HUES6 (cell line): Measurements from ENCODE around the gene SCYL3.

ENCODE experiments used
- H3K27ac ChIP-seq: 2 replicates; pipeline ENCODE4 v1.7.0; 2013; ENCODE audit warnings: low read depth, mild to moderate bottlenecking, low read length, inconsistent platforms
- H3K27me3 ChIP-seq: 2 replicates; pipeline ENCODE4 v1.6.1; 2013; ENCODE audit warnings: low read length; ENCODE audit not compliant: control insufficient read depth, insufficient read depth
- H3K36me3 ChIP-seq: 2 replicates; pipeline ENCODE4 v1.6.1; 2013; ENCODE audit warnings: low read length; ENCODE audit not compliant: control insufficient read depth, insufficient read depth
- H3K4me1 ChIP-seq: 2 replicates; pipeline ENCODE4 v1.6.1; 2013; ENCODE audit warnings: low read length; ENCODE audit not compliant: control insufficient read depth, insufficient read depth
- H3K4me3 ChIP-seq: 2 replicates; pipeline ENCODE4 v1.5.1; 2013; ENCODE audit warnings: low read depth, low read length
- H3K9ac ChIP-seq: one replicate; pipeline ENCODE4 v1.6.1; 2013; ENCODE audit warnings: mild to moderate bottlenecking, low read length
- H3K9me3 ChIP-seq: 2 replicates; pipeline ENCODE4 v1.6.1; 2013; ENCODE audit warnings: low read depth, low read length; ENCODE audit not compliant: control insufficient read depth, insufficient read depth

The SCYL3 gene

DNA sequence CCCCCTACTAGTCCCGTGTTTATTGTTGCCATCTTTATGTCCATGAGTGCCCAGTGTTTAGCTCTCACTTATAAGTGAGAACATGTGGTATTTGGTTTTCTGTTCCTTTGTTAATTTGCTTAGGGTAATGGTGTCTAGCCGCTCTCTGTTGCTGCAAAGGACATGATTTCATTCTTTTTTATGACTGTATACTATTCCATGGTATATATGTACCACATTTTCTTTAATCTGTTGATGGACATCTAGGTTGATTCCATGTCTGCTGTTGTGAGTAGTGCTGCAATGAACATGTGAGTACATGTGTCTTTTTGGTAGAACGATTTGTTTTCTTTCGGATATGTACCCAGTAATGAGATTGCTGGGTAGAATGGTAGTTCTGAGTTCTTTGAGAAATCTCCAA, 54.8 kb downstream of the SCYL3 start:
- Histone ChIP-seq H3K36me3 (peaks cover 58% of the 10 kb centered on the region), H3K4me3 (no peak overlapping the region), H3K27ac (no peak overlapping the region), H3K9ac (no peak overlapping the region), H3K27me3 (no peaks in the 10 kb centered on the region), H3K9me3 (no peaks in the 10 kb centered on the region), H3K4me1 (no peaks in the 10 kb centered on the region)

DNA sequence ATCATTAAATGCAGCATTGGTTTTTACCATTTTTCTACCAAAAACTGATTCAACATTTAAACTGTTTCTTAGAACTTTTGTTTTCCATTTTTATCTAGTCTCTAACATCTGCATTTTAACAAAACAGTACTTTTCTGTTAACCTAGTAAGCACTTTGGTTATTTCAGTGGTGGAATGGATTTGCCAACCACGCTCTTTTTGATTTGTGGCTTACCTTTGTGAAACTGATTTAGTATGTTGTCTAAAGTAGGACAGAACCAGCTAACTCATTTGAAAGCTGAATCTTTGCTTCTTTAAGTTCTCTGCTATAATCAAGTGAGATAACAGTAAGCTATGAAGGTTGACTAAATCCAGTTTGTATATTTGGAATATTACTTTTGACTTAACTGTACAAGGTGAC, 57.5 kb downstream of the SCYL3 start:
- Histone ChIP-seq H3K27ac (no peak overlapping the region), H3K9ac (no peak overlapping the region)

DNA sequence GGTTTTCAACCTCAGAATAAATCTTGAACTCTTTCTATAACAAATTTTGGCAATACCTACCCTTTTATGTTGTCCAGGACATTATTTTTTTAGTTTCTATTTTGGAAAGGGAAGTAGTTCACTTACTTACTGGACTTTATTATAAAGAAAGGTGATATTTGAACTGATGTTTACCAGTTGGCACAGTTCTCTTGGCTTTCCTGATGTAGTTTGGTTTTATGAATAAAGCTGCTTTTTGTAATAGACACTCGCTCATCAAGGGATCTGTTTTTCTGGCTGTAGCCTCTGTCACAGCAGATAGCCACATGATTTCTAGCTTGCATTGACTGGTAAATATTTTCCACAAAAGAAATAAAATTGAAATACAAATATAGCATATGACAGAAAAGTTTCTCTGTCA, 58.0 kb downstream of the SCYL3 start:
- no peak overlapping the region for H3K4me3 ChIP-seq
- H3K27ac ChIP-seq = no peak overlapping the region
- peaks cover 68% of the 10 kb centered on the region for H3K36me3 ChIP-seq
- no peaks in the 10 kb centered on the region for H3K4me1 ChIP-seq
- no peak overlapping the region for H3K9ac ChIP-seq
- no peaks in the 10 kb centered on the region for H3K9me3 ChIP-seq
- H3K27me3 ChIP-seq = no peaks in the 10 kb centered on the region

More for the DNA sequence above, 57.5 kb downstream of the SCYL3 start:
- H3K27me3 ChIP-seq = no peaks in the 10 kb centered on the region
- H3K36me3 ChIP-seq = peaks cover 64% of the 10 kb centered on the region
- no peak overlapping the region for H3K4me3 ChIP-seq
- H3K9me3 ChIP-seq = no peaks in the 10 kb centered on the region
- H3K4me1 ChIP-seq = no peaks in the 10 kb centered on the region

DNA sequence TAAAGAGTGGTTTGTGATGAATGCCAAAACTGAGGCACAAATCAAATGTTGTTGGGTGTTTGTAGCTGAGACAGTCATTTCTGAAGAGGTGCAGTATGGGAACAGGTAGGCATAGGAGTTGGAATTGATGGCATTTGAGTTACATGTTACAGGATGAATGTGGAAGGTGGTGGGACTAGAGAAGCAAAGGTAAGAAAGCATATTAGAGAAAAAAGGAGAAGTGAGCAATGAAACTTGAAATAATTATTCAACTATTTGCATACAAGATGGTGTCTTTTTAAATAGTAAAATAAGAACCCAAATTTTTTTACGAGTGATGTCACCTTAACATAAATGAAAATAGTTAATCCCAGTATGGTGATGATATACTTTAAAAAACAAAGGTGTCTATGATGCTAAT, 58.8 kb downstream of the SCYL3 start:
- H3K27me3 ChIP-seq = no peaks in the 10 kb centered on the region
- peaks cover 75% of the 10 kb centered on the region for H3K36me3 ChIP-seq
- H3K27ac ChIP-seq = no peak overlapping the region
- no peak overlapping the region for H3K4me3 ChIP-seq
- no peaks in the 10 kb centered on the region for H3K4me1 ChIP-seq
- H3K9ac ChIP-seq = no peak overlapping the region
- H3K9me3 ChIP-seq = no peaks in the 10 kb centered on the region

DNA sequence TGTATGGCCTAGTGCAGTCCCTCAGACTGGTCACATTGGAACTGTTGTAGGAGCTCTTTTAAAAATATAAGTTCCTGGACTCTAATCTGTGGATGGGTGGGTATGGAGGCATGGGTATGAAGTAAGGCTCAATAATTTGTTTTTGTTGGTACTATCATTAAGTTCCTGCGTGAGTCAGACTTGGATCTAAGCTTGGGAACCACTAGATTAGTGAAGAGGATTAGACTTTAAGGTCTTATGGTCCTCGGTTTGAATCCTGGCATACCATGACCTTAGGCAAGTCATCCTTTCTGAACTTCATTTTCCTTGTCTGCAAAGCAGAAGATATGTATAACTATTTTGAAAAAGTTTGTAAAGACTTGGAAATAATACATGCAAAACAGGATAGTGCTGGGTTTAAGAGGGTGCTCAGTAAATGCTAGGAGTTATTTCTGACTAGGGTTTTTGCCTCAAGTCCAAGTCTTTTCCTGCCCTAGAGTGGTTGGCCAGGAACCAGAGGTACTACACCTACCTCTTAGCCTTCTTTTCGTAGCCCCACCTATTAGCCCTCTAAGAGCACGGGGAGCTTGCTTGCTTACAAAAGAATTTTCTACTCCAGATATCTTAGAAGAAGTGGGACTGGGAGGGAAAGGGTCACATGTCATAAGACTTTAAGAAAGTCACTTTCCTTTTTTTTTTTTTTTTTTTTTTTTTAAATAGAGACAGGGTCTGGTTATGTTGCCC, 60.4 kb downstream of the SCYL3 start:
- Histone ChIP-seq H3K4me3 (no peak overlapping the region), H3K27me3 (no peaks in the 10 kb centered on the region), H3K36me3 (peaks cover 82% of the 10 kb centered on the region), H3K27ac (no peak overlapping the region), H3K9ac (no peak overlapping the region), H3K9me3 (no peaks in the 10 kb centered on the region), H3K4me1 (no peaks in the 10 kb centered on the region)

DNA sequence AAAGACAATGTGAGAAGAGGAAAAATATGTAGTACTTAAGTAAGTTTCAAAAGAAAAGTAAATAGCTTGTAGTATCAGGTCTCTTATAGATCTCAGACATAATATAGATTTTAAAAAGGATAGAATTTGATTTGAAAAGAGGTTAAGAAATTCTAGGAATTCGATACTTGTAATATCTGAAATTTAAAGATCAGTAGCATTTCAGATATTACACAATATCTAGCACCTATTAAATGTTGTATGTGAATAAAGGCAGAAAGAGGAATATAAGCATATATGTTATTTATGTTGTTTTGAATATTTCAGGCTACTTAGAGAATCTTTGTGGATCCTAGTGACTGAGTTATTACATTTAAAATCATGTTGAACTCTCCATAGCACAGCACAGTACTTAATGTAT, 64.0 kb downstream of the SCYL3 start:
- H3K27me3 ChIP-seq = no peaks in the 10 kb centered on the region
- H3K36me3 ChIP-seq = peaks cover 87% of the 10 kb centered on the region
- no peaks in the 10 kb centered on the region for H3K4me1 ChIP-seq
- H3K9ac ChIP-seq = no peak overlapping the region
- no peak overlapping the region for H3K4me3 ChIP-seq
- no peak overlapping the region for H3K27ac ChIP-seq
- H3K9me3 ChIP-seq = no peaks in the 10 kb centered on the region

DNA sequence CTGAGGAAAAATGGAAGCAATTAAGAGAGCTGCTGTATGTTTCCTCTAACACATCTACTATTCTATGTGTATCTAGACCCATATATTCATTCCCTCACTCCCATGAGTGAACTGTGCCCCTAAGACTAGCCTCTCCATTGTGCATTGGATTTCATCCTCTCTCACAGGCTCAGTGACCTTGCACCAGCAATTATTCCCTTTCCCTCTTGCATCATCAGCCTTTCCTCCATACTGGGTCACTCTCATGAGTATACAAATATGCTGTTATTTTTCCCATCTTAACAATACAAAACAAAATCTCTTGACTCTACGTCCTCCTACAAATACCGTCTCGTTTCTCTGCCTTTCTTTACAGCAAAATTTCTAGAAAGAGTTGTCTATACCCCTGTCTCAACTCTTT, 69.5 kb downstream of the SCYL3 start:
- H3K4me1 ChIP-seq = no peaks in the 10 kb centered on the region
- no peak overlapping the region for H3K27ac ChIP-seq
- H3K36me3 ChIP-seq = peaks cover 76% of the 10 kb centered on the region
- H3K4me3 ChIP-seq = no peak overlapping the region
- H3K9ac ChIP-seq = no peak overlapping the region
- H3K27me3 ChIP-seq = no peaks in the 10 kb centered on the region
- H3K9me3 ChIP-seq = no peaks in the 10 kb centered on the region

DNA sequence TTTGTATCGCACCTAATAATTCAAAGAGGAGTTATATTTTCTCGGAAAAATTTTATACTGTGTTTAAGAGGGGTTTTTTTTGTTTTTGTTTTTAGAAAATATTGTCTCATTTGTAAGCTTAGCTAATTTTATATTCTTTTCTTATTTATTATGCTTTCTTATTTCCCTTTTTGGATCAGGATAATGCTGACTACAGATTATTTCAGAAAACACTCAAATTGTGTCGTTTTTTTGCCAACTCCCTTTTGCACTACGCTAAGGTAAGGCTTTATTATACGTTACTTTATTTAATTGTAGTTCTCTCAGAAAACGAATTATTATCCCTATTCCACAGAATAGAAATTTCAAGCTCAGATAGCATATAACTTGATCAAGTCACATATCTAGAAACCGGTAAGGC, 72.2 kb downstream of the SCYL3 start:
- Histone ChIP-seq H3K36me3 (peaks cover 61% of the 10 kb centered on the region), H3K9ac (no peak overlapping the region), H3K27me3 (no peaks in the 10 kb centered on the region), H3K4me1 (no peaks in the 10 kb centered on the region), H3K9me3 (no peaks in the 10 kb centered on the region), H3K27ac (no peak overlapping the region), H3K4me3 (no peak overlapping the region)

DNA sequence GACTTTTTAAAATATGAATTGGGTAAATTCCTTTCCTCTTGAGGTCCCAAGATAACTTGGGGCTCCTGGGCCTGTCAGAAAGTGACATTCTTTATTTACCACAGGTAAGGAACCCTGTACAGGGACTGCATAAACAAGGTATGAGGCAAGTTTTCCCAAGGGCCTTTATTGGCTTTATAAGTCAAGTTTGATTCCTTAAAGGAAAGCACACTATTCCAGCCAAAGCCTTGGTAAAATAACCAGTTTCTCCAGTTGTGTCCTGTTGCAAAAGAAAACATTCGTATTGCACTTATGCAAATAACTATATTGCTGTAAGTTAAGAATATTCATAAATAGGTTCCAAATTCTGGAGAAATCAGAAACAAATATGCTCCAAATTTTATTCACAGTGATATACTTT, 77.1 kb downstream of the SCYL3 start:
- Histone ChIP-seq H3K27ac (no peak overlapping the region), H3K36me3 (peaks cover 59% of the 10 kb centered on the region), H3K27me3 (no peaks in the 10 kb centered on the region), H3K9me3 (no peaks in the 10 kb centered on the region), H3K9ac (no peak overlapping the region), H3K4me3 (no peak overlapping the region), H3K4me1 (no peaks in the 10 kb centered on the region)

DNA sequence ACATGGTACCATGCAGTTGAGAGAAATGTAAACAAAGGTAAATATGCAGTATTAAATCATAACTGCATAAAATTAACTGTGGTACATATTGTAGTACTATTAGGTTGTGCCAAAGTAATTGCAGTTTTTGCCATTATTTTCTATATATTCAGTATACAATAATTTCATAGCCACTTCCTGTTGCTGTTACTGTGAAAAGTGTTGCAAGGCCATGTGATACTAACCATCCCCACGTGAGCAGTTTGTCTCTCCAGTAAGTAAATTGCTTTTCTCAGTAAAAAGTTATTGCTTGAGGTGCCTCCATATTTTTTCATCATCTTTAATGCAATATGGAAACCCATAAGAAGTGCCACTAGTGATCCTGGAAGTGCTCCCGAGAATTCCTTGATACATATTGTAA, 79.4 kb downstream of the SCYL3 start:
- peaks cover 56% of the 10 kb centered on the region for H3K36me3 ChIP-seq
- H3K9me3 ChIP-seq = no peaks in the 10 kb centered on the region
- H3K9ac ChIP-seq = no peak overlapping the region
- no peak overlapping the region for H3K4me3 ChIP-seq
- no peaks in the 10 kb centered on the region for H3K27me3 ChIP-seq
- no peaks in the 10 kb centered on the region for H3K4me1 ChIP-seq
- no peak overlapping the region for H3K27ac ChIP-seq

DNA sequence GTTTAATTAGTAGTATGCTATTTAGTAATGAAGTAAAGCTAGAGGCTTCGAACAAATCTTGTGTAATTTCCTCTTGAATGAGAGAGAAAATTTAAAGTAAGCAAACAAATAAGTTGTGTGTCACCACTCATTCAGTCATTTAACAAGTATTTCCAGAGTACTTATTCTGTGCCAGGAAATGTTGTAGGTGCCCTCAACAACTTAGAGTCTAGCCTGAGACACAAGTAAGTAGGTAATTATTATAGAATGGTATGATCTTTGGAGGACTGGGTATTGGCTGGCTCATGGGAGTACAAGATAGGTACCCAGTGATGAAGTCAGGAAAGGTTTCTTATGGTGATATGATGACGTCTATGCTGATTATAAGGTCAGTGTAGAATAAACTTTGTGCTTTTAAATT, 81.6 kb downstream of the SCYL3 start:
- Histone ChIP-seq H3K4me1 (no peaks in the 10 kb centered on the region), H3K27me3 (no peaks in the 10 kb centered on the region), H3K9ac (no peak overlapping the region), H3K4me3 (no peak overlapping the region), H3K36me3 (peaks cover 68% of the 10 kb centered on the region), H3K27ac (no peak overlapping the region), H3K9me3 (no peaks in the 10 kb centered on the region)
